CD4-positive, alpha-beta T cell (primary cell): Measurements from ENCODE around the gene ROCK2. TPM values are rescaled to one million over a fixed set of nuclear protein-coding genes. Genes with fewer than 3 reads are reported as not detected.

Experiments
- ATAC-seq: fragments of 200-7000 bp; cut with Tn5 transposase; one replicate; pipeline ENCODE4 v1.10.0; 2022; ENCODE audit warnings: mild to moderate bottlenecking; ENCODE audit not compliant: poor library complexity
- CTCF ChIA-PET: fragments of 350-600 bp; sonication (Branson Sonifier 250); formaldehyde crosslinking; loops from one replicate; lab custom pipeline; 2021; ENCODE audit warnings: antibody characterized with exemption, inconsistent platforms; lab: Charles Lee
- POLR2A ChIA-PET: fragments of 350-600 bp; sonication (Branson Sonifier 250); formaldehyde crosslinking; loops from one replicate; lab custom pipeline; 2021; ENCODE audit warnings: antibody characterized with exemption, inconsistent platforms; lab: Charles Lee
- DNase-seq, 14 experiments: peaks; one replicate each; pipeline ENCODE4 v3.0.0-alpha.2; 2013 to 2020; ENCODE audit warnings: mixed read lengths in 2 of 14
- H3K27ac ChIP-seq, 2 donors: one replicate each; pipeline versions ENCODE4 v1.5.1 to v1.7.0; 2013; ENCODE audit warnings: low read length in 2 of 2, low read depth in 1 of 2, mild to moderate bottlenecking in 1 of 2
- H3K27me3 ChIP-seq, 2 experiments: 1 replicate in 1 of 2; 2 replicates in 1 of 2; pipeline versions ENCODE4 v1.6.1 to v1.7.0; 2013; ENCODE audit warnings: low read length in 2 of 2, control low read depth in 1 of 2, mild to moderate bottlenecking in 1 of 2, moderate library complexity in 1 of 2; ENCODE audit not compliant: insufficient read depth in 2 of 2, control insufficient read depth in 1 of 2
- H3K36me3 ChIP-seq: one replicate; pipeline ENCODE4 v1.6.1; 2013; ENCODE audit warnings: low read length, control low read depth; ENCODE audit not compliant: insufficient read depth
- H3K4me1 ChIP-seq: one replicate; pipeline ENCODE4 v1.6.1; 2013; ENCODE audit warnings: low read length, control low read depth; ENCODE audit not compliant: insufficient read depth
- H3K4me3 ChIP-seq: one replicate; pipeline ENCODE4 v1.5.1; 2013; ENCODE audit warnings: mild to moderate bottlenecking, low read length, moderate library complexity
- H3K9me3 ChIP-seq, 2 experiments: 1 replicate in 1 of 2; 2 replicates in 1 of 2; pipeline versions ENCODE4 v1.6.1 to v1.7.0; 2013; ENCODE audit warnings: low read length in 2 of 2, mild to moderate bottlenecking in 2 of 2, control low read depth in 1 of 2, moderate library complexity in 1 of 2; ENCODE audit not compliant: control insufficient read depth in 1 of 2, insufficient read depth in 1 of 2
- H3K27ac Mint-ChIP-seq: one replicate; pipeline ENCODE4 v1.8.0; 2020; ENCODE audit warnings: mixed read lengths
- H3K27me3 Mint-ChIP-seq: one replicate; pipeline ENCODE4 v1.8.0; 2021; ENCODE audit warnings: mixed read lengths
- H3K36me3 Mint-ChIP-seq: one replicate; pipeline ENCODE4 v1.8.0; 2021; ENCODE audit warnings: low read depth, mixed read lengths
- H3K4me1 Mint-ChIP-seq: one replicate; pipeline ENCODE4 v1.8.0; 2021; ENCODE audit warnings: low read depth, mixed read lengths
- H3K4me3 Mint-ChIP-seq: one replicate; pipeline ENCODE4 v1.8.0; 2020; ENCODE audit warnings: mild to moderate bottlenecking, mixed read lengths
- H3K9me3 Mint-ChIP-seq: one replicate; pipeline ENCODE4 v1.8.0; 2020; ENCODE audit warnings: mixed read lengths
- intact Hi-C, 2 experiments: fragments of 100-400 bp; cut with DNase I in 1 of 2; cut with micrococcal nuclease in 1 of 2; formaldehyde crosslinking; loops; one replicate each; pipeline versions ENCODE4 v1.15.1 to v1.9.0; 2023 to 2025; cut with DNase I, micrococcal nuclease
- total RNA-seq, 174 experiments: library from RNA in 2 of 174; stranded (reverse) in 2 of 174; gene quantifications; one replicate each; pipeline ENCODE4 v1.2.3 and lab custom pipeline; 2021 to 2026
- TF ChIP-seq, protein P1 (sequence below): fragments of 200-600 bp; IDR thresholded peaks from one replicate; pipeline ENCODE4 v1.8.0; 2022; ENCODE audit warnings: antibody characterized with exemption, mild to moderate bottlenecking

ROCK2 gene
- total RNA-seq, 2 experiments from 2014 or later: 6.9 to 9.4 TPM

DNA sequence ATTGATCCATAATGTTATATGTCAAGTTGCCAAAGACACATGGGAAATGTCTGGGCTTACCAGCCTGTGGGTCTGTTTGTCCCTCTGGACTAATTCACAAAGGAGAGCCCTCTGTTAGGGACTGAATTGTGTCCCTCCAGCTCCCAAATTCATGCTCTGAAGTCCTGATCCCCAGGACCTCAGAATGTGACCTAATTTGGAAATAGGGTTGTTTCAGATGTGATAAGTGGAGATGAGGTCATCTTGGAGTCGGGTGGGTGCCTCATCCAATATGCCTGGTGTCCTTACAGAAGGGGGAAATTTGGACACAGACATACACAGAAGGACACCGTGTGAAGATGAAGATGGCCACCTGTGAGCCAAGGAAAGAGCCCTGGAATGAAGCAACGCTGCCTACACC is 41.4 kb upstream of the ROCK2 start:
- DNase-seq (no peak), ATAC-seq (no peak)
- no peak overlapping the region for H3K4me3 Mint-ChIP-seq
- TF ChIP-seq, protein P1, sequence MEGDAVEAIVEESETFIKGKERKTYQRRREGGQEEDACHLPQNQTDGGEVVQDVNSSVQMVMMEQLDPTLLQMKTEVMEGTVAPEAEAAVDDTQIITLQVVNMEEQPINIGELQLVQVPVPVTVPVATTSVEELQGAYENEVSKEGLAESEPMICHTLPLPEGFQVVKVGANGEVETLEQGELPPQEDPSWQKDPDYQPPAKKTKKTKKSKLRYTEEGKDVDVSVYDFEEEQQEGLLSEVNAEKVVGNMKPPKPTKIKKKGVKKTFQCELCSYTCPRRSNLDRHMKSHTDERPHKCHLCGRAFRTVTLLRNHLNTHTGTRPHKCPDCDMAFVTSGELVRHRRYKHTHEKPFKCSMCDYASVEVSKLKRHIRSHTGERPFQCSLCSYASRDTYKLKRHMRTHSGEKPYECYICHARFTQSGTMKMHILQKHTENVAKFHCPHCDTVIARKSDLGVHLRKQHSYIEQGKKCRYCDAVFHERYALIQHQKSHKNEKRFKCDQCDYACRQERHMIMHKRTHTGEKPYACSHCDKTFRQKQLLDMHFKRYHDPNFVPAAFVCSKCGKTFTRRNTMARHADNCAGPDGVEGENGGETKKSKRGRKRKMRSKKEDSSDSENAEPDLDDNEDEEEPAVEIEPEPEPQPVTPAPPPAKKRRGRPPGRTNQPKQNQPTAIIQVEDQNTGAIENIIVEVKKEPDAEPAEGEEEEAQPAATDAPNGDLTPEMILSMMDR: no peak
- no peaks in the 10 kb centered on the region for H3K9me3 ChIP-seq
- no peaks in the 10 kb centered on the region for H3K27me3 ChIP-seq
- no peak overlapping the region for H3K27ac Mint-ChIP-seq
- no peaks in the 10 kb centered on the region for H3K36me3 Mint-ChIP-seq
- H3K4me1 ChIP-seq: no peaks in the 10 kb centered on the region
- H3K4me3 ChIP-seq: no peak overlapping the region
- no peak overlapping the region for H3K27ac ChIP-seq
- ChIA-PET CTCF (no interaction called here), POLR2A (no interaction called here)
- no peaks in the 10 kb centered on the region for H3K27me3 Mint-ChIP-seq
- intact Hi-C loops: no loop called here
- H3K36me3 ChIP-seq: no peaks in the 10 kb centered on the region
- no peaks in the 10 kb centered on the region for H3K4me1 Mint-ChIP-seq
- no peaks in the 10 kb centered on the region for H3K9me3 Mint-ChIP-seq

DNA sequence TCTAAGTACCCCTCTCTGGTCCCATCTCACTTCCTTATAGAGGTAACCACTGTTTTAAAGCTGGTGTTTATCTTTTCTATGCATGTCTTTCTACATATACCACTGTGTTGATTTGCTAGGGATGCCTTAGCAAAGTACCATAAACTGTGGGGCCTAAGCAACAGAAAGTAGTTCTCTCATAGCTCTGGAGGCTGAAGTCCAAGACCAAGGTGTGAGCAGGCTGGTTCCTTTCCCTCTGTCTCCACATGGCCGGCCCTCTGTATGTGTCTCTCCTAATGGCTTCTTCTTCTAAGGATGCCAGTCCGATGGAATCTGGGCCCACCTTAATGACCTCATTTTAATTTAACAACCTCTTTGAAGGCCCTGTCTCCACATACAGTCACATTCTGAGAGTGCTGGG is 40.8 kb upstream of the ROCK2 start:
- Mint-ChIP-seq H3K27me3 (no peaks in the 10 kb centered on the region), H3K36me3 (no peaks in the 10 kb centered on the region), H3K4me3 (no peak overlapping the region), H3K4me1 (no peaks in the 10 kb centered on the region), H3K27ac (no peak overlapping the region), H3K9me3 (no peaks in the 10 kb centered on the region)
- ChIA-PET POLR2A (no interaction called here), CTCF (no interaction called here)
- Histone ChIP-seq H3K4me1 (no peaks in the 10 kb centered on the region), H3K27me3 (no peaks in the 10 kb centered on the region), H3K9me3 (no peaks in the 10 kb centered on the region), H3K4me3 (no peak overlapping the region), H3K36me3 (no peaks in the 10 kb centered on the region), H3K27ac (no peak overlapping the region)
- no peak for ATAC-seq
- TF ChIP-seq, protein P1: no peak
- no peak for DNase-seq
- intact Hi-C loops: no loop called here

DNA sequence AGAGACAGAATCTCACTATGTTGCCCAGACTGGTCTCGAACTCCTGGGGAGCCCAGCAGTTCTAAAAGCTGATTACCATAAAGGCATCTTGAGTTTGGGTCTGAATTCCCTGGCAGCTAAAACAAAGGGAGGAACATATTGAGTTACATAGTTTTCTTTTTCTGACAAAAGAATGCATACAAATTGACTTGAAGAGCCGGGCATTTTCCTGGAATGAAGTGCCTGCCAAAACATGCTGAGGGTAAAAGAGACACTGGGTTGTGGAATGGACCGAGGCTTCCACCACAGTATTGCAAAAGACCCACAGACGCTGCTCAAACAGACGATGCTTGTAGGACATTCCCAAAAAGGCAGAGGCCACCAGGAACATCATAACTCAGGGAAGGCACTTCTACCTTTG is 35.1 kb upstream of the ROCK2 start:
- intact Hi-C loops: no loop called here
- CTCF ChIA-PET: no interaction called here
- Histone ChIP-seq H3K36me3 (no peaks in the 10 kb centered on the region), H3K27ac (no peak overlapping the region), H3K27me3 (no peaks in the 10 kb centered on the region), H3K4me1 (no peaks in the 10 kb centered on the region), H3K4me3 (no peak overlapping the region), H3K9me3 (no peaks in the 10 kb centered on the region)
- Mint-ChIP-seq H3K9me3 (no peaks in the 10 kb centered on the region), H3K4me3 (no peak overlapping the region), H3K36me3 (no peaks in the 10 kb centered on the region), H3K27ac (no peak overlapping the region), H3K27me3 (no peaks in the 10 kb centered on the region), H3K4me1 (no peaks in the 10 kb centered on the region)
- ATAC-seq (no peak), DNase-seq (no peak)
- TF ChIP-seq, protein P1: no peak
- POLR2A ChIA-PET: no interaction called here
